ENCODE results near the gene CFL1.
A peak's percentile ranks its signal among the peaks of the same experiment; 100 is the strongest.

Gene CFL1

DNA sequence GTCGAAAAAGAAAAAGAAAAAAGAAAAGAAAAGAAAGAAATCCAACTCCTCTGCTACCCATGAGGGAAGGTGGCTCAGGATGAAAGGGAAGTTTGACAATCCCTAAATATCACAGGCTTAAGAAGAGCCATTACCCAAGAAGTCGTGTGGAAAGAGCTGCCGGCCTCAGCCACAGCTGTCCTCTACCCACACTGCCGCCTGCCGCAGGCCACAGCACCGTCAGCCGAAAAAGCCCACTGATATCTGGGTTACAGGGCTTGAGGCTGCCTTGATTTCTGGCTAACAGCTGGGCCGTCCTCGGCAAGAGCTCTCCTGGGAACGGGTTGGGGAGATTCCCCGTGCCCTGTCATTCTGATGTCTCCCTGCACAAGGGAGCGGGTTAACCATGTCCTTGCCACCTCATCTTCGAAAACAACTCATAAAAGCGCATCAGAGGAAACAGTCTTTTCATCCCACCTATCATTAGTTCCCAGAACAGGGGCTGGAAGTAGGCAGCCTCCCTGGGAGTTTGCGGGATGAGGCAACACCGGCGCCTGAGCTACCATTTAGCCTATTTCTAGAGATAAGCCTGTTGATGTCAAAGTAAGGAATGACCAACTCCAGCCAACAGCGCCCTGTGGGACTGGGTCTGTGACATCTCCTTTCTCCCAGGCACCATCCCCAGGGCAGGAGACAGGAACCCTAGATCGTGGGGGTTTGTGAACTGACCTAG, 46.1 kb downstream of the CFL1 start:
- TF ChIP-seq POLR2A (IDR thresholded peaks at IDR 0.05; ENCODE audit: low read length) = no peak
- no peak for TF ChIP-seq GATA1 (IDR thresholded peaks at IDR 0.05; ENCODE audit: low read depth, low read length)
- DNase-seq = no peak

DNA sequence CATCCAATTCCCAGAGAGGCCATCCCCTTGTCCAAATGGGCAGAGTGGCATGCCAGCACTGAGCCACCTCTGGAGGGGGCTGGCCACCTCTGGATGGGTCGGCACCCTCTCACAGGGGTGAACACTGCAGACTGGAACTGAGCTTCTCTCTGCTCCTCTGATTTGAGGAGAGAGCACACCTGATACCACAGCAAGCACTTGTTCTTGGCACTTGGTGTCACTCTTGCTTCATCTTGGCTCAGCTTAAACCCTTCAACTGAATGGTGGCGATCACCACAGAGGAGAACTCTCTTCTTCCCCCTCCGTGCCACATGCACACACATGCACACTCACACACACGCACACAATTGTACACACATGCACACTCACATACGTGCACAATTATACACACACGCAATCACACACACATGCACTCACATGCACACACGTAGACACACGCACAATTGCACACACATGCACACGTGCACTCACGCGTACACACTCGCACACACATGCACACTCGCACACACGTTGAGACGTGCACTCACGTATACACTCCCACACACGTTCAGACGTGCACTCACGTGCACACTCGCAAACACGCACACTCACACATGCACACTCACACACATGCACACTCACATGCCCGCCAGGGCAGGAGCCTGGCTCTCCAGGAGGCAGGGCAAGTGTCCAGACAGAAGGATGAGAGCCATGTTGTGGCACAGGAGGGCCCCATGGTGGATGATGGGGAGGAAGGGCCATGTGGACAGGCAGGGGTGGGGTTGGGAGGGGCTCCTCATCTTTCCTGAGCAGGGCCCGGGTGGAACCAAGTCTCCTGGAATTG, 47.7 kb downstream of the CFL1 start:
- TF ChIP-seq POLR2A (IDR thresholded peaks at IDR 0.05; ENCODE audit: low read length) = no peak
- no peak for TF ChIP-seq GATA1 (IDR thresholded peaks at IDR 0.05; ENCODE audit: low read depth, low read length)
- DNase-seq = peak in 1 of 2 experiments; percentile 24

DNA sequence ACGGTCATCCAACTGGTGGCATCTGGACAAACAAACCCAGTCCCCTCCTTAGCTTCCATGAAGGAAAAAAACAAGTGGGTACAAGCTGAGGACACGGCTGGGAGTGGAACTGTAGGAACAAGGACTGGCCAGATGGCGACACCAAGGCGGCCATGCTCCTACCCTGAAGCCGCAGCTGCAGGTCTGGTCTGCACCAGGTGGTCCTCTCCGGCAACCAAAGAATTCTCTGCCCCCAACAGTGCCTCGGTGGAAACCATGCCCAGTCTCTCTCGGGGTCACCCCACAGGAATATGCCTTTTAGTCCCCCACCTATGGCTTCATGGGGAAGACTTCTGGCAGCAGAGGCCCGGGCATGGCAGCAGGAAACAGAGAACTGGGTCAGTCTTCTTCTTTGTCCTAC, 48.5 kb downstream of the CFL1 start:
- DNase-seq = no peak

DNA sequence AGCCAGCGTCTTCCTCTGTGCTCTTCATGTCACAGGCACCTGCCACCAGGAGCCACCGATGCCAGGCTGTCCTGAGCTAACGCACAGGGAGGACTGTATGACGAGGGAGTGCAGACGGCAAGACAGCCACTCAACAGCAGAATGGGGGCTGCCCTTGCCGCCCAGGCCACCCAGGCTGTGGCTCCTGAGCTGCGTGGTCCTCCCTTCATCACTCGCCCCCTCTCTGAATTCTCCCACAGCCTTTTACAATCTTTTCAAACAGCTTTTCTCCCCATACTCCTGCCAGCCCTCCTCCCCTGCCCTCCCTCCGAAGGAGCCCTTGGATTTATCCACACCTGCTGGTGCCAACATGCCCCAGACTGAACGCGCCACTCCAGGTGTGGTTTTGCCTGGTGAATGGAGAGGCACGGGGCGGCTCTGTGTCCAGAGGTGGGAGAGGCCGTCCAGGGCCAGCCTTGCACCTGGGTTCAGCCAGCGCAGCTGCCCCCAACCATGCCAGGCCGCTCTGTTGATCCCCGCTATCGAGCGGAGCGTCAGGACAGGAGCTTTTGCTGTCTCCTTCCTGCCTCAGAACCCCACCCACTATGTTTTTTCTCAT, 49.1 kb downstream of the CFL1 start:
- DNase-seq = no peak
- no peak for TF ChIP-seq GATA1 (IDR thresholded peaks at IDR 0.05; ENCODE audit: low read depth, low read length)
- TF ChIP-seq POLR2A (IDR thresholded peaks at IDR 0.05; ENCODE audit: low read length) = no peak

More for the DNA sequence above, 48.5 kb downstream of the CFL1 start:
- TF ChIP-seq POLR2A (IDR thresholded peaks at IDR 0.05; ENCODE audit: low read length) (no peak), GATA1 (IDR thresholded peaks at IDR 0.05; ENCODE audit: low read depth, low read length) (no peak)

DNA sequence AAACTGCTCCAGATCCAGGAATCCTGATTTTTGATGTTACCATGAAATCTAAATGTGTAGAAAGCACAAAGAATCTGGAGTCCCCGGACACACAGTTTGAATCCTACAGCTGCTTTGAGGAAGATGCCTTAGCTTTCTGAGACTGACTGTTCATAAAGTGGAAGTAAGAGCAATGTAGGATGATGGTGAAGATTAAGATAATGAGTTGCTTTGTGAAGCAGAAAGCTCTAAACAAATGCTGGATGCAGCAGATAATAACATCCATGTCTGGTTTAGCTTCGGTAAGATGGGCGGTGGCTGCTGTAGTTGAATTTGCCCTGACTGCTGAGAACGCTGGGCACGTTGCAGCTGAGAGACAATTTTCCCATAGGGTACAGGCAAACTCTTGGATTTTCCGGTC, 51.0 kb downstream of the CFL1 start:
- TF ChIP-seq POLR2A (IDR thresholded peaks at IDR 0.05; ENCODE audit: low read length) = no peak
- no peak for TF ChIP-seq GATA1 (IDR thresholded peaks at IDR 0.05; ENCODE audit: low read depth, low read length)
- peak in 1 of 2 experiments; percentile 23 for DNase-seq
